Measurements from ENCODE around the gene NOS3.

- TF ChIP-seq EZH2 (IDR thresholded peaks at IDR 0.05; ENCODE audit: borderline replicate concordance, low read depth, low read length, severe bottlenecking): no peak
- TF ChIP-seq, protein P1, sequence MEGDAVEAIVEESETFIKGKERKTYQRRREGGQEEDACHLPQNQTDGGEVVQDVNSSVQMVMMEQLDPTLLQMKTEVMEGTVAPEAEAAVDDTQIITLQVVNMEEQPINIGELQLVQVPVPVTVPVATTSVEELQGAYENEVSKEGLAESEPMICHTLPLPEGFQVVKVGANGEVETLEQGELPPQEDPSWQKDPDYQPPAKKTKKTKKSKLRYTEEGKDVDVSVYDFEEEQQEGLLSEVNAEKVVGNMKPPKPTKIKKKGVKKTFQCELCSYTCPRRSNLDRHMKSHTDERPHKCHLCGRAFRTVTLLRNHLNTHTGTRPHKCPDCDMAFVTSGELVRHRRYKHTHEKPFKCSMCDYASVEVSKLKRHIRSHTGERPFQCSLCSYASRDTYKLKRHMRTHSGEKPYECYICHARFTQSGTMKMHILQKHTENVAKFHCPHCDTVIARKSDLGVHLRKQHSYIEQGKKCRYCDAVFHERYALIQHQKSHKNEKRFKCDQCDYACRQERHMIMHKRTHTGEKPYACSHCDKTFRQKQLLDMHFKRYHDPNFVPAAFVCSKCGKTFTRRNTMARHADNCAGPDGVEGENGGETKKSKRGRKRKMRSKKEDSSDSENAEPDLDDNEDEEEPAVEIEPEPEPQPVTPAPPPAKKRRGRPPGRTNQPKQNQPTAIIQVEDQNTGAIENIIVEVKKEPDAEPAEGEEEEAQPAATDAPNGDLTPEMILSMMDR (IDR thresholded peaks at IDR 0.05; ENCODE audit: borderline replicate concordance, extremely low read depth, low read length, poor library complexity, severe bottlenecking): no peak
Measured at GRCh38 chr7:150979713-150980390, 11.0 kb upstream of the NOS3 start.

Data from DND-41 (cell line).